K562 (cell line): Measurements from ENCODE around the gene ANKLE1. TPM values are rescaled to one million over a fixed set of nuclear protein-coding genes. Genes with fewer than 3 reads are reported as not detected.

Experiments
- BRD4 ChIP-seq: fragments of 200-600 bp; sonication (generic); IDR thresholded peaks from 2 replicates; pipeline ENCODE4 v1.6.1; 2017; ENCODE audit warnings: inconsistent platforms
- CBX3 ChIP-seq, 2 experiments: IDR thresholded peaks; 1 replicate in 1 of 2; 2 replicates in 1 of 2; pipeline ENCODE4 v1.6.1; 2012; ENCODE audit warnings: inconsistent platforms in 2 of 2, low read length in 2 of 2, borderline replicate concordance in 1 of 2, control low read depth in 1 of 2
- COPS2 ChIP-seq: fragments of 450-650 bp; conservative IDR thresholded peaks from 2 replicates; pipeline ENCODE4 v1.6.1; 2016; ENCODE audit warnings: mild to moderate bottlenecking, moderate library complexity
- EP300 ChIP-seq: IDR thresholded peaks from 2 replicates; pipeline ENCODE4 v1.6.1; 2012; ENCODE audit warnings: low read length, improper control_type of control experiment
- HNRNPH1 ChIP-seq: fragments of 200-400 bp; formaldehyde crosslinking; optimal IDR thresholded peaks from 2 replicates; pipeline ENCODE3; 2017; ENCODE audit warnings: low read depth, mild to moderate bottlenecking, low read length, moderate library complexity
- HNRNPL ChIP-seq: fragments of 200-400 bp; formaldehyde crosslinking; IDR thresholded peaks from 2 replicates; pipeline ENCODE4 v1.6.1; 2017; ENCODE audit warnings: low read depth, mild to moderate bottlenecking, low read length
- JUN ChIP-seq, 2 experiments: sonication (generic) in 1 of 2; formaldehyde crosslinking in 1 of 2; IDR thresholded peaks; 2 replicates each; pipeline versions ENCODE4 v1.6.1 to v1.8.0; 2012 to 2022; ENCODE audit warnings: borderline replicate concordance in 2 of 2, mild to moderate bottlenecking in 2 of 2, improper control_type of control experiment in 1 of 2, low read depth in 1 of 2, low read length in 1 of 2, missing genetic modification reagents in 1 of 2
- RBM22 ChIP-seq: fragments of 200-400 bp; formaldehyde crosslinking; IDR thresholded peaks from 2 replicates; pipeline ENCODE4 v1.6.1; 2018; ENCODE audit warnings: low read length, low read depth; ENCODE audit not compliant: poor library complexity, severe bottlenecking
- RBM25 ChIP-seq: fragments of 200-400 bp; formaldehyde crosslinking; IDR thresholded peaks from 2 replicates; pipeline ENCODE4 v1.6.1; 2018; ENCODE audit warnings: low read length, low read depth, moderate library complexity; ENCODE audit not compliant: severe bottlenecking
- SLC30A9 ChIP-seq: fragments of 250-450 bp; sonication (Bioruptor Pico); IDR thresholded peaks from 2 replicates; pipeline ENCODE4 v1.8.0; 2022; ENCODE audit warnings: mild to moderate bottlenecking, moderate library complexity
- SP2 ChIP-seq: IDR thresholded peaks from 2 replicates; pipeline ENCODE4 v1.6.1; 2011; ENCODE audit warnings: mild to moderate bottlenecking, low read depth, low read length, moderate library complexity; ENCODE audit not compliant: poor library complexity, severe bottlenecking; ENCODE audit errors: extremely low read depth
- YY1 ChIP-seq, 3 experiments: IDR thresholded peaks; 2 replicates each; pipeline ENCODE4 v1.6.1; 2011; ENCODE audit warnings: low read length in 2 of 3, mild to moderate bottlenecking in 2 of 3, moderate library complexity in 2 of 3, borderline replicate concordance in 1 of 3, control low read depth in 1 of 3, low read depth in 1 of 3; ENCODE audit not compliant: insufficient read depth in 3 of 3, insufficient replicate concordance in 2 of 3, control insufficient read depth in 1 of 3, insufficient read length in 1 of 3; ENCODE audit errors: extremely low read depth in 1 of 3
- ZNF197 ChIP-seq: fragments of 200-800 bp; sonication (Bioruptor generic); IDR thresholded peaks from 2 replicates; pipeline ENCODE4 v1.6.1; 2016; ENCODE audit warnings: low read depth, missing genetic modification characterization, missing compliant biosample characterization
- ZNF253 ChIP-seq: fragments of 250-450 bp; sonication (Bioruptor Pico); conservative IDR thresholded peaks from 2 replicates; pipeline ENCODE4 v1.6.1; 2021; ENCODE audit warnings: mild to moderate bottlenecking
- ZNF263 ChIP-seq: sonication (generic); formaldehyde crosslinking; IDR thresholded peaks from 2 replicates; pipeline ENCODE4 v1.8.0; 2022; ENCODE audit warnings: mild to moderate bottlenecking, missing genetic modification reagents, borderline replicate concordance
- ZNF384 ChIP-seq: IDR thresholded peaks from 2 replicates; pipeline ENCODE4 v1.6.1; 2012; ENCODE audit warnings: low read depth, low read length, improper control_type of control experiment
- polyA plus RNA-seq, 8 experiments: library from polyadenylated mRNA; depleted of rRNA in 4 of 8; stranded (reverse) in 5 of 8; unstranded in 3 of 8; fragments of >200 nt; fragmentation: Nextera tagmentation in 2 of 8; fragmentation: Illumina TruSeq in 1 of 8; extraction: Ambion mirVana in 2 of 8; extraction: Trizol in 1 of 8; gene quantifications; 2 replicates each; pipeline versions ENCODE4 v1.2.1 to v1.2.3, GENCODE V29; 2011 to 2014; ENCODE audit warnings: inconsistent platforms in 1 of 8, missing spikeins in 1 of 8
- total RNA-seq, 7 experiments: library from RNA; depleted of rRNA in 6 of 7; stranded (reverse); fragments of >200 nt in 6 of 7; fragmentation: Illumina TruSeq in 2 of 7; extraction: Trizol in 2 of 7; gene quantifications; 2 replicates each; pipeline versions ENCODE4 v1.2.1 to v1.2.3, GENCODE V29; 2011 to 2021; ENCODE audit warnings: low replicate concordance in 1 of 7
- TF ChIP-seq, protein P1 (sequence below): IDR thresholded peaks from 2 replicates; pipeline ENCODE4 v1.6.1; 2012; ENCODE audit warnings: low read depth, low read length, improper control_type of control experiment, borderline replicate concordance
- TF ChIP-seq, protein P2 (sequence below): fragments of 250-450 bp; sonication (Bioruptor Pico); IDR thresholded peaks from 2 replicates; pipeline ENCODE4 v1.5.0; 2021
- TF ChIP-seq, protein P3 (sequence below), 2 experiments: fragments of 450-650 bp; IDR thresholded peaks; 2 replicates each; pipeline ENCODE4 v1.6.1; 2018; ENCODE audit warnings: mild to moderate bottlenecking in 2 of 2, low read depth in 1 of 2; ENCODE audit not compliant: partially characterized antibody in 2 of 2

ANKLE1 gene
- total and polyA plus RNA-seq, 9 of the 15 experiments (the other 6 are each of a cell fraction or from before 2014, with no cell fraction given), result 0.63 to 9.2 (median 2.9) TPM

DNA sequence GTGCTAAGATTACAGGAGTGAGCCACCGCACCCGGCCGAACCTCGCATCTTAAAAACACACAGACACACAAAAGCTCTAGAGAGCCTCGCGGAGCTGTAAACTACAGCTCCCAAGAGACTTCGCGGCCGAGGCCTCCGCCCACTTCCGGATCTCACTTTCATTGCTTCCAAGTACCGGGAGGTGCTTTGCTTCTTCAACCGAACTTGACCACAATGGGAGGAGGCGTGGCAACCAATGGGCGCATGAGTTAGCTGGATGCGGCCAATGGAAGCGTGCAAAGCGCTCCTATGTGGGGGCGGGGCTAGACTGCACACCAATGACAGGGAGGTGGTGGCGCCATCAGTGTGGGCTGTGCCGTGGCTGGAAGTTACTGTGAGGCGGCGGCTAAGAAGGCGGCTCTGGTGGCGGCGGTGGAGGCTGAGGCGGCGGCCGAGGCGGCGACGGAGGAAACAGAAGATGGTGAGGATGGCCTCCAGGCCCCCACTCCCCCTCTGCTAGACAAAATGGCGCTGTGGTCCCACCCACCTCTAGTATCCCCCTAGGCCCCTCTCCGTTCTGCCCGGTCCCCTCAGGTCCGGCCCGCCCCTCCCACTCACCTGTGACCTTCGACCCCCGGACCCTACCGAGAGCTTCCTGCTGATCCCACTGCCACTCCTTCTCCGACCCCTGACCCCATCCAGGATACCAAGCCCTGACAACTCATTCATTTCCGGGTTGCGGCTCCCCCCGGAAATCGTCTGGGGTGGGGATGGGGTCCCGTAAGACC lies 27.7 kb downstream of the ANKLE1 start, which contains the start of gene DDA1 (continued):
- TF ChIP-seq, protein P1, sequence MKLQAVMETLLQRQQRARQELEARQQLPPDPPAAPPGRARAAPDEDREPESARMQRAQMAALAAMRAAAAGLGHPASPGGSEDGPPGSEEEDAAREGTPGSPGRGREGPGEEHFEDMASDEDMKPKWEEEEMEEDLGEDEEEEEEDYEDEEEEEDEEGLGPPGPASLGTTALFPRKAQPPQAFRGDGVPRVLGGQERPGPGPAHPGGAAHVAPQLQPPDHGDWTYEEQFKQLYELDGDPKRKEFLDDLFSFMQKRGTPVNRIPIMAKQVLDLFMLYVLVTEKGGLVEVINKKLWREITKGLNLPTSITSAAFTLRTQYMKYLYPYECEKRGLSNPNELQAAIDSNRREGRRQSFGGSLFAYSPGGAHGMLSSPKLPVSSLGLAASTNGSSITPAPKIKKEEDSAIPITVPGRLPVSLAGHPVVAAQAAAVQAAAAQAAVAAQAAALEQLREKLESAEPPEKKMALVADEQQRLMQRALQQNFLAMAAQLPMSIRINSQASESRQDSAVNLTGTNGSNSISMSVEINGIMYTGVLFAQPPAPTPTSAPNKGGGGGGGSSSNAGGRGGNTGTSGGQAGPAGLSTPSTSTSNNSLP, result no peak
- TF ChIP-seq ZNF384 (no peak), SLC30A9 (CRISPR knock-in tag) (no peak), RBM25 (peak; percentile 98), ZNF263 (CRISPR knock-in tag) (no peak), JUN (IDR thresholded peaks at IDR 0.05; ENCODE audit: borderline replicate concordance, low read depth, low read length) (no peak), JUN (CRISPR knock-in tag; IDR thresholded peaks at IDR 0.05; ENCODE audit: borderline replicate concordance) (no peak), ZNF253 (CRISPR knock-in tag) (no peak), HNRNPH1 (no peak), COPS2 (no peak), EP300 (peak; percentile 4; the same call in 1 of the 2 replicates), CBX3 (IDR thresholded peaks at IDR 0.05; ENCODE audit: borderline replicate concordance in 1 of 2, low read length in 2 of 2) (no peak), RBM22 (no peak), ZNF197 (CRISPR knock-in tag) (peak; percentile 45; the same call in 1 of the 2 replicates), BRD4 (no peak), YY1 (IDR thresholded peaks at IDR 0.05; ENCODE audit: borderline replicate concordance in 1 of 3, control insufficient read depth in 1 of 3, extremely low read depth in 1 of 3, insufficient read depth in 3 of 3, insufficient read length in 1 of 3, insufficient replicate concordance in 2 of 3, low read depth in 1 of 3, low read length in 2 of 3) (peak; percentile 39 to 80 (median 77)), SP2 (peak; percentile 92), HNRNPL (no peak)
- TF ChIP-seq, protein P2, sequence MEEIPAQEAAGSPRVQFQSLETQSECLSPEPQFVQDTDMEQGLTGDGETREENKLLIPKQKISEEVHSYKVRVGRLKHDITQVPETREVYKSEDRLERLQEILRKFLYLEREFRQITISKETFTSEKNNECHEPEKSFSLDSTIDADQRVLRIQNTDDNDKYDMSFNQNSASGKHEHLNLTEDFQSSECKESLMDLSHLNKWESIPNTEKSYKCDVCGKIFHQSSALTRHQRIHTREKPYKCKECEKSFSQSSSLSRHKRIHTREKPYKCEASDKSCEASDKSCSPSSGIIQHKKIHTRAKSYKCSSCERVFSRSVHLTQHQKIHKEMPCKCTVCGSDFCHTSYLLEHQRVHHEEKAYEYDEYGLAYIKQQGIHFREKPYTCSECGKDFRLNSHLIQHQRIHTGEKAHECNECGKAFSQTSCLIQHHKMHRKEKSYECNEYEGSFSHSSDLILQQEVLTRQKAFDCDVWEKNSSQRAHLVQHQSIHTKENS (CRISPR knock-in tag), result no peak
- TF ChIP-seq, protein P3, sequence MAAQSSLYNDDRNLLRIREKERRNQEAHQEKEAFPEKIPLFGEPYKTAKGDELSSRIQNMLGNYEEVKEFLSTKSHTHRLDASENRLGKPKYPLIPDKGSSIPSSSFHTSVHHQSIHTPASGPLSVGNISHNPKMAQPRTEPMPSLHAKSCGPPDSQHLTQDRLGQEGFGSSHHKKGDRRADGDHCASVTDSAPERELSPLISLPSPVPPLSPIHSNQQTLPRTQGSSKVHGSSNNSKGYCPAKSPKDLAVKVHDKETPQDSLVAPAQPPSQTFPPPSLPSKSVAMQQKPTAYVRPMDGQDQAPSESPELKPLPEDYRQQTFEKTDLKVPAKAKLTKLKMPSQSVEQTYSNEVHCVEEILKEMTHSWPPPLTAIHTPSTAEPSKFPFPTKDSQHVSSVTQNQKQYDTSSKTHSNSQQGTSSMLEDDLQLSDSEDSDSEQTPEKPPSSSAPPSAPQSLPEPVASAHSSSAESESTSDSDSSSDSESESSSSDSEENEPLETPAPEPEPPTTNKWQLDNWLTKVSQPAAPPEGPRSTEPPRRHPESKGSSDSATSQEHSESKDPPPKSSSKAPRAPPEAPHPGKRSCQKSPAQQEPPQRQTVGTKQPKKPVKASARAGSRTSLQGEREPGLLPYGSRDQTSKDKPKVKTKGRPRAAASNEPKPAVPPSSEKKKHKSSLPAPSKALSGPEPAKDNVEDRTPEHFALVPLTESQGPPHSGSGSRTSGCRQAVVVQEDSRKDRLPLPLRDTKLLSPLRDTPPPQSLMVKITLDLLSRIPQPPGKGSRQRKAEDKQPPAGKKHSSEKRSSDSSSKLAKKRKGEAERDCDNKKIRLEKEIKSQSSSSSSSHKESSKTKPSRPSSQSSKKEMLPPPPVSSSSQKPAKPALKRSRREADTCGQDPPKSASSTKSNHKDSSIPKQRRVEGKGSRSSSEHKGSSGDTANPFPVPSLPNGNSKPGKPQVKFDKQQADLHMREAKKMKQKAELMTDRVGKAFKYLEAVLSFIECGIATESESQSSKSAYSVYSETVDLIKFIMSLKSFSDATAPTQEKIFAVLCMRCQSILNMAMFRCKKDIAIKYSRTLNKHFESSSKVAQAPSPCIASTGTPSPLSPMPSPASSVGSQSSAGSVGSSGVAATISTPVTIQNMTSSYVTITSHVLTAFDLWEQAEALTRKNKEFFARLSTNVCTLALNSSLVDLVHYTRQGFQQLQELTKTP (IDR thresholded peaks at IDR 0.05; ENCODE audit: low read depth in 1 of 2, partially characterized antibody in 2 of 2), result peak in 1 of 2 experiments; percentile 83
